Activated T-helper 1 cell treated with Interleukin-2 at 50 U/mL for 16 hours (primary cell): ENCODE measurements around the gene SPOCK2.
"Not testable (repeated sequence)": the region's sequence is repeated elsewhere in the genome, so short reads cannot be mapped to it uniquely, and the experiment has no call there.

Experiments
- DNase-seq: peaks from one replicate; pipeline ENCODE4 v3.0.0-alpha.2; 2020; ENCODE audit warnings: low read depth

The SPOCK2 gene

DNA sequence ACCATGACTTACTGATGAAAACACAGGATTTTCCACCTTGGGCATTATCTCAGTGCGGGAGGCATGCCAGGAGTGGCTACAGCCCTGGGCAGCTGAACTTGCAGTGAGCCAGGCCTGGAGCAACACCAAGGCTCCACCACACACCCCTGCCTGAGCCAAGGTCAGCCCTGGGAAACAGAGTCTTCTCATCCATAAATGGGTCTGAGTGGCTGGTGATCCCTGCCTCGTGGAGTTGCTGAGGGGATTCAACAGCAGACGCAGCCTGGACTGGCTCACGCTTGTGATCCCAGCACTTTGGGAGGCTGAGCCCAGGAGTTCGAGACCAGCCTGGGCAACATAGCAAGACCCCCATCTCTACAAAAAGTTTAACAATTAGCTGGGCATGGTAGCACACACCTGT is 32.2 kb downstream of the SPOCK2 start:
- DNase-seq, result no peak

DNA sequence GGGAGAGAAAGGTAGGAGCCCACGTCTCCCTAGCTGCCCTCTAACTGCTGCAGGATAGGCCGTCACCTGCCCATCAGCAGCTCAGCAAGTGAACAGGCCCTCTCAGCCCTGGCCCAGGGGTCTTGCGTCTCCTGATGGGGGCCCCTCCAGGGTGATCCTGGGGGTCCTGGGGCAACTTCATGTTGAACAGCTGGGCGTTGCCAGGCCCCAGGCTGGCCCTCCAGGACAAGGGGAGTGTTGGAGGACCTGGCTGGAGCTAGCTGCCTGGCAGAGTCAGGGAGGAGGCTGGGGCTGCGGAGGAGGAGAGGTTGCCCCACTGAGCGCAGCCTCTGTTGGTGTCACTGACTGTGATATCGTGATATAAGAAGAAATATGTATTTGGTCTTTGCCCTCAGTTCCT is 34.7 kb downstream of the SPOCK2 start:
- no peak for DNase-seq

- DNase-seq, result no peak
Observed at GRCh38 chr10:72050873-72051272, 37.5 kb downstream of the SPOCK2 start.

DNA sequence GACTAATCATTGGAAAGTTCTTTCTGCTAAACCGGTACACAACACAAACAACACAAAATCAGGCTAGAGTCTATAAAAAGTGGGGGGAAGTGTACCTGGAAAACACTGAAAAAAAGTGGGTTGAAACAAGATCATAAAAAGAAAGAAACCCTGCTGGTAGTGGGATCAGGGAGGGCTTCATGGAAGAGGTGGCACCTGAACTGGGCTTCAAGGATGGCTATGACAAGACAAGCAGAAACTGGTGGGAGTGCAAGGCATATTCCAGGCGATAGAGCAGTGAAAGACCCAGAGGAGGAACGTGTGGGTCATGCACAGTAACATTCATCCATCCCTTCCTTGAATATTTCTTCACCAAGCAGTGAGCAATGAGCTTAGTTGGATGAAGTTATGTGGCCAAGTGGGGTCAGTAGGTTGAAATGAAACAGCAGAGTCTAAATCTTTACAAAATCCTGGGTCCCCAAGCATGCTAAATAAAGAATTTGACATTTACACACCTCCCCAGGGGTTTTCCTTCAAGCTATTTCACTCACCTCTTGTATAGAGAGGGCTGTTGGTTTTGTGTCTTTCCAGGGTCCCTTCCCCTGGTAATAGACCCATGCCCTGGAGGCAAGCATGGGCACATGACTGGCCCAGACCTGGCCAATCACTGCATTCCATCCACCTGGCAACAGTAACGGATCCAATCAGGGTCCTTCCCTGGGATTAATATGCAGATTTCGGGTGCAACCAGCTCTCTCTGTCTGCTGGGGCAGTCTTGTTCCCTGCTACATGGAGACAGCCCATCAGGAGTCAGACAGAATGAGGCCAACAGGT is 38.2 kb downstream of the SPOCK2 start:
- DNase-seq, result no peak

DNA sequence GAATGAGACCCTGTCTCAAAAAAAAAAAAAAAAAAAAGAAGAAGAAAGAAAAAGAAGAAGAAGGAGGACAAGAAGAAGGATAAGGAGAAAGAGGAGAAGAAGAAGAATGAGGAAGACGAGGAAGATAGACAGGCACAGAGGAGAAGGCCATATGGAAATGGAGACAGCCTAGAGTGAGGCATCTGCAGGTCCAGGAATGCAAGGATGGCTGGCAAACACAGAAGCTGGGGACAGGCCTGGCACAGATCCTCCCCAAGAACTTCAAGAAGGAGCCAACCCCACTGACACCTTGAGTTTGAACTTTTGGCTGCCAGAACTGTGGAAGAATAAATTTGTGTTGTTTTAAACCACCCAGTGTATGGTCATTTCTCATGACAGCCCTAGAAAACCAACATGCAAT is 38.9 kb downstream of the SPOCK2 start:
- DNase-seq, result no peak

DNA sequence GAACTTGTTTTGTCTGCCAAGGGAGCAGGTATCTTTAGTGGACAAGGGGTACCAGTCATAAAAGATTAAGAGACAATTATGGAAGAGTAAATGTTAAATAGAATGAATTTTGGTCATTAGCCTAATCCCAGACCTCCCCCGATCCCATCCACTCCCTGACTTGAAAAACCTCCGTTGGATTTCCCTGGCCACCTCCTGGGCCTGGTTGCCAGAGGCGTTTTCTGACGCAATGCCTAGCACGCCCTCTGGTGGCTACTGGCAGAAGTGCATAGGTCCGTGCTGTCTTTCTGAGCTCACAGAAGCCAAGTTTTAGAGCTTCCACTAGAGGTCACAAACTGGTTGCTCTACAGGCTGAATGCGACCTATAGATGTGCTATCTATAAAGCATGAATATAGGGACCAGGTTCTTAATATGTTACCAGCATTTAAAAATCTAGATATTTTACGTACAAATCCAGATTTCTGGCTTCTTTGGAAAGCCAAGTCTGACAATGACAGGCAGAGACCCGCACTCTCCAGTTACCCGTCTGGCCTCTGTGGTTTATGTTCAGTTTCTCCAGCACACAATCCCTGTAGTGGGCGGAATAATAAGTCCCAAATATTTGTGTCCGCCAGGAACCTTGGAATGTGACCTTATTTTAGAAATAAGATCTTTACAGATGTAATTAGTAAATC is 39.8 kb downstream of the SPOCK2 start:
- peak; percentile 79 for DNase-seq

DNA sequence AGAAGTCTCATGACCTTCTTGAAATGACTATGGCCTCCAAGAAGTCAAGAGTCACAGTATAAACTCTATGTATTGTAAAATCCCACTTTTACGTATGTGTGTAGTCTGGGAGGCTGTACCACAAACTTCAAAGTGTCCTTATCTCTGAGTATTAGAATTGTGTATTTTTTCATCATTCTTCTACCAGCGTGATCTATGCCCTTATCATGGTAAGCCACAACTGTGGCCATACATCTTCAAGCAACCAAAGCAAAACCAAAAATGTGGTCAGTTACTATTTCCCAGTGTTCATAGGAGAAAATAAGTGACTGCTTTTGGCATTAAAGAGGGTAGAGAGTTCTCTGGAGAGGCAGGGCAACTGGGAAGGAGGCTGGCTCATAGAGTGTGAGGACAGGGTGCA is 42.8 kb downstream of the SPOCK2 start:
- DNase-seq, result no peak

DNA sequence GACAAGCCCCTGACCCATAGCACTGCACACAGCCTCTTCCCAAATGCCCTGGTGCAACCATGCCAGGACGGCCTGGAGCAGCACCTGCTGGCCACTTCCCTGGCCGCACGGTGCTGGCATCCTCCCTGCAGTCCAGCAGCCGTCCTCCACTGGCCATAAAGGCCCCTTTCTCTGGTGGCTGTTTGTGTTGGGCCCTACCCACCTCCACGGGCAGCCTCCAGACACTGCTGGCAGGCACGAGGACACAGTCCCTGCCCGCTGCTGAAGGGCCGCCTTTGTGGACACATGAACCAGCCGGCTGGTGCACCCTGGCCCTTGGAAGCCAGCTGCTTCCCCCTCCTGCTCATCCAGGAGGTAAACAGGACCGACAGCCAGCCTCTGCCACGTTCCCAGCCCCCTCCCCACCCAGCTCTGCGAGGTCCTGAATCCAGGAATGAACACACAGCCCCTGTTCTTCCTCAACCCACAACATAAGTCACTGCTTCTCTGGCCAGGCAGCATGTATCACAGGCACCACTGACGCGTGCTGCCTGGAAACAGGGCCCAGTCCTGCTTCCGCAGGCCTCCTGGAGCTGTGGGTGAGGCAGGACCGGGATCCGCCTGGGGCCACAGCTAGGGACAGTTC is 43.8 kb downstream of the SPOCK2 start:
- no peak for DNase-seq

DNA sequence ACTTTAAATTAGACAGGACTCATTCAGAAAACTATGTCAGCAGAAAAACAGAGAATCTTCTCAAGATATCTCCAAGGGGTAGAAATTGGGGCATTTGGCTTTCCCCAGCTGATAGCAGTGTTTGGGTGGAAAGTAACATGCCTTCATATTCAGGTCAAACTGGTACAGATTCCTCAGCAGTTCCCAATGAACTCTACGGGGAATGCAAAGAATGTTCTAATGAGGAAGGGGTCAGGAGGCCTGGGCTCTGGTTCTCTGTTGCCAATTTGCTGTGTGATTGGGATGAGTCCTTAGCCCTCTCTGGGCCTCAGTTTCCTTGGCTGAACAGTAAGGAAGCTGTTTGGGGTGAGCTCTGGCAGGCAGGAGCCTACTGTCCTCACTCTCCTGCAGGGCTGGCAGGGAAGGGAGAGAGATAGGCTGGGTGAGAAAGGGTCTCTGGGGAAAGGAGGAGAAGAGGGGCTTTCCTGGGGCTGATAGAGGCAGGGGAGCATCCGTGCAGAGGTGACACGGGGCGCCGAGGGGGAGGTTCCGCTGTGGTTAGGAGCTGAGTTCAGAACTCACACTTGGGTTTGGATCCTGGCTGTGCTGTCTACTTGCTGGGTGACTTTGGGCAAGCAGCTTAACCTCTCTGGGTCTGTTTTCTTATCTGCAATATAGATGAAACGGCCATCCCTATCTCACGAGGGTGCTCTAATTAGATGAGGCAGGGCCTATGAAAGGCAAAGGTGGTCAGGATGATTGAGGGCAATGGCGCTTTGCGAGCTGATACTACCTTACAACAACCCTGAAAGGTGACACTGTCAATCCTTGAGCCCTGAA is 45.1 kb downstream of the SPOCK2 start:
- no peak for DNase-seq

DNA sequence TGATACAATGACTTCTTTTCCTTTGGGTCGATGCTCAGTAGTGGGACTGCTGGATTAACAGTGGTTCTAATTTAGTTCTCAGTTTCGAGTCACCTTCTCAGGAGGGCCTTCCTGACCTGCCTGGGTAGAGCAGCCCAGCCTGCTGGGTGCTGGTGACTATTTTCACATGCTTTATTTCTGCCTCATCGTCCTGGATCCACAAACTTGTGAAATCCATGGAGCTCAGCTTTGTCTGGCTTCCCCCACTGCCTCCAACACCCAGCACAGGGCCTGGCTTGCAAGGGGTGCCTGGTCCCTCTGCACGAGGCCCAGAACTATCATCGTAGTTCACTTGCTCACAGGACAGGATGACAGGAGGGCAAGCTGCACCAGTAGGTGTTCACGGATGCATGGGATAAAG is 46.9 kb downstream of the SPOCK2 start:
- no peak for DNase-seq

GRCh38 chr10:72039377-72039776 is 49.0 kb downstream of the SPOCK2 start:
- DNase-seq, result no peak

DNA sequence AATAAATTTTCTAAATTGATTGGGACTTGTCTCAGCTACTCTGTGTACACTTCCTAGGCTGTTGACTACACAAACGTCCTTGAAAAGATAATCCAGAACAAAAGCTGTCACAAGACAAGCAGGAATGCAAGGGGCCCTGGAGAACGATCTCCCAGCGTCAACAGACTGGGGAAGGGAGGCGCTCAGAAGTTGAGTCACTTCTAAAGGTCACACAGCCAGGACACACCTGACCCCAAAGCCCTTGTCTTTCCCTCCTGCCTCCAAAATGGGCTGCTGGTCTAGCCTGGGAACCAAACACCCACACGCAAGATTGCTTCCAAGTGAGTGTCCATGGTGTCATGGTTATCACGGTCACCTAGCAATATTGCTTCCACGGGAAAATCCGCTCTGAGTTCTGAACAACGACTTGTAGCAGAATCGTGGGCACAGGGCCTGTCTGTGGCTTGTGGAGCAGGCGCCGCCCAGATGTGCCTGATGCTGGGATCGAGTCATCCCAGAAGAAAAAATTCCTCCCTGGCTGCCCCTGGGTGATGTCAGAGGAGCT is 49.8 kb downstream of the SPOCK2 start:
- DNase-seq, result no peak

DNA sequence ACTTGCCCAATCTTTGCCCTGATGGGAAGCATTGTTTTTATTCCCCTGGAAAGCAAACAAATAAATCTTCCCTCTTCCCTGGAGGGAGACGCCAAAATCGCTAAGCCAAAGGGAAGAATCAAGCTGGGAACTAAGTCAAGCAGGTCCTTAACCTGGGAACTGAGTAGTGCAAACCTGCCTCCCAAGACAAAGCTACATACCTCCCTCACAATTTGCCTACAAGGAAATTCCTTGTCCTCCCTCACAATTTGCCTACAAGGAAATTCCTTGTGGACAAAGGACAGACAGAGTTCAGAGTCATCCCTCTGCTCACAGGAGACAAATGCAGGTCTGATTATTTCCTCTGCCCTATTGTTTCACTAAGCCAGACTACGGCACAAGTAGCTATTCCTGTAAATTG is 50.5 kb downstream of the SPOCK2 start:
- no peak for DNase-seq

- DNase-seq, result no peak
Observed at GRCh38 chr10:72037266-72037665, 51.1 kb downstream of the SPOCK2 start.

GRCh38 chr10:72035252-72035887 is 53.0 kb downstream of the SPOCK2 start:
- no peak for DNase-seq

DNA sequence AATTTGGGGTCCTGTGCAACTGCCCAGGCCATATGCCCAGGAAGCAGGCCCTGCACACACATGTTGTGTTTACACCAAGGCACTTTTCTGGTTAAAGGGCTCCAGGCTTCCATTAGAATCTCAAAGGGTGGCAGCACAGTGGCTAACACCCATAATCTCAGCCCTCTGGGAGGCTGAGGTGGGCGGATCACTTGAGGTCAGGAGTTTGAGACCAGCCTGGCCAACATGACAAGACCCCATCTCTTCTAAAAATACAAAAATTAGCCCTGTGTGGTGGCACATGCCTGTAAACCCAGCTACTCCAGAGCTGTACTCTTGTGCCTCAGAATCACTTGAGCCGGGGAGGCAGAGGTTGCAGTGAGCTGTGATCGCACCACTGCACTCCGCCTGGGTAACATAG is 53.6 kb downstream of the SPOCK2 start:
- no peak for DNase-seq

- no peak for DNase-seq
Observed at GRCh38 chr10:72034040-72034499, 54.3 kb downstream of the SPOCK2 start.

DNA sequence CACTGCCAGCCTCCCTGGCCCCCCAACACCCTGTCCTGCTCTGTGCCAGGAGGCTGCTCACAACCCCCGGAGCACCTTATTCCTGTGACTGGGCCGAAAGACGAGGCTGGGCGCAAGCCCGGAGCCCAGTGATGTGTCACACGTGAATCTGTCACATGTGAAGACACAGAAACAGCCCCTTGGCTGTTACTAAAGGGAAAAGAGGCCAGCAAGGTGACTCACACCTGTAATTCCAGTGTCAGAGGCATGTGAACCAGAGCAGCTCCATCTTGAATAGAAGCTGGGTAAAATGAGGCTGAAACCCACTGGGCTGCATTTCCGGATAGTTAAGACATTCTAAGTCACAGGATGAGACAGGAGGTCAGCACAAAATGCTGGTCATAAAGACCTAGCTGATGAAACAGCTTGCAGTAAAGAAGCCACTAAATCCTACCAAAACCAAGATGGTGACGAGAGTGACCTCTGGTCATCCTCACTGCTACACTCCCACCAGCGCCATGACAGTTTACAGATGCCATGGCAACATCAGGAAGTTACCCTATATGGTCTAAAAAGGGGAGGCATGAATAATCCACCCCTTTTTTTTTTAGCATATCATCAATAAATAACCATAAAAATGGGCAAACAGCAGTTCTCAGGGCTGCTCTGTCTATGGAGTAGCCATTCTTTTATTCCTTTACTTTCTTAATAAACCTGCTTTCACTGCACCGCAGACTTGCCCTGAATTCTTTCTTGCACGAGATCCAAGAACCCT is 55.8 kb downstream of the SPOCK2 start:
- not testable (repeated sequence) for DNase-seq

DNA sequence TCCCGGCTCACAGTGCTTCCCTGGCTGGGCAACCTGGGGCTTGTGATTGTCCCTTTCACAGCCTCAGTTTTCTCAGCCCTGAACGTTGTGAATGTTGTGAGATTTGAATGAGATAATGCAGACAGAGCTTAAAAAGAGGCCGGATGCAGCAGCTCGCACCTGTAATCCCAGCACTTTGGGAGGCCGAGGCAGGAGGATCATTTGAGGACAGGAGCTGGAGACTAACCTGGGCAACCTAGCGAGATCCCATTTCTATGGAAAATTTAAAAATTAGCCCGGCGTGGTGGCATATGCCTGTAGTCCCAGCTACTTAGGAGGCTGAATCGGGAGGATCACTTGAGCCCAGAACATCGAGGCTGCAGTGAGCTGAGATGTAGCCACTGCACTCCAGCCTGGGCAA is 56.6 kb downstream of the SPOCK2 start:
- no peak for DNase-seq

DNA sequence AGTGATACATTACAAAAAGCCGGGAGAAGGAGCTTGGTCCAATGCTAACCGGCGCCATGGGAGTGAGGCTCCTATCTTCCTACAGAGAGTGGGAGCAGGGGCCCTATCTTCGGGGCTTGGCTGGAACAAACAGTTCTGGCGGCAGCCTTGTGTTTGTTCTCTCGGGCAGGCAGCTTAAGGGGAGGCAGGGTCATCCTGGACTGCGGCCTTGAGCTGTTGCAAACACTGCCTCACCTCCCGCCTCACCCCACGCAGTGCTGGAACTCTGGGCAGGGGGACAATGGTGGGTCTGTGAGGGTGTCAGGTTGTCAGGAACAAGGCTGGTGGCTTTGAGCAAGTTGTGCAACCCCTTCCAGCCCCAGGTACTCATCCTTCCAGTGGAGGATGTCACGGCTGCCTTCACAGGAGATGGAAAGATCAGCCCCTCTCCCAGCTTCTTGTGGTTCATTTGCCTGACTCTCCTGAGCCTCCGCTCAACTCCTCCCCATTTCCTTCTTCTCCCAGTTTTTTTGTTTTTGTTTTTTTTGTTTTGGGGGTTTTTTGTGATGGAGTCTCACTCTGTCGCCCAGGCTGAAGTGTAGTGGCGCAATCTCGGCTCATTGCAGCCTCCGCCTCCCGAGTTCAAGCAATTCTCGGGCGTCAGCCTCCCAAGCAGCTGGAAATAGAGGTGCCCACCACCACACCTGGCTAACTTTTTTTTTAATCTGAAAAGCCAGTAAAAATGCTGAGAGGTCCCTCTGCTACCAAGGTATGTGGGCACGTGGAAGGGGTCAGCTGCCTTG is 57.4 kb downstream of the SPOCK2 start:
- no peak for DNase-seq
